Stimulated activated CD8-positive, alpha-beta memory T cell treated with anti-CD3 and anti-CD28 coated beads, Interleukin-15, amount 100 ng/mL, for 48 hours (primary cell): ENCODE measurements around the gene FAM174C.
"Not testable (repeated sequence)": the region's sequence is repeated elsewhere in the genome, so short reads cannot be mapped to it uniquely, and the experiment has no call there.

ENCODE experiments used
- DNase-seq, 2 donors: peaks; one replicate each; pipeline ENCODE4 v3.0.0-alpha.2; 2020; ENCODE audit warnings: low read depth in 2 of 2

The FAM174C gene

DNA sequence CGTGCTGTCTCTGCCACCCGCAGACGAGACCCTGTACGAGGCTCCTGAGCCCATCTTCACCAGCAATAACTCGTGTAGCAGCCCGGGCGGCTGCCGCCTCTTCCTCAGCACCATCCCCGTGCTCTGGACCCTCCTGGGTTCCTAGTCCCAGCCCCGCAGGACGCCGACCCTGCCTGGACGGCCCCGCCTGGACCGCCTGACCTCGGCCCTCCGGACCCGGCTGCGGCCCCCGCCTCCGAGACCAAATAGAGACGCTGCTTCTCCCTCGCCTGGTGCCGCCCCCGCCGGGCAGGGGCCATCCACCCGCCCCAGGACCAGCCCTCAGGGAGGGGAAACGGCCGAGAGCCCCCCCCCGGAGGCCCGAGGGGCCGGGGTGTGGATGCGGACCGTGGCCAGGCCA, 24.5 kb downstream of the FAM174C start:
- no peak for DNase-seq

DNA sequence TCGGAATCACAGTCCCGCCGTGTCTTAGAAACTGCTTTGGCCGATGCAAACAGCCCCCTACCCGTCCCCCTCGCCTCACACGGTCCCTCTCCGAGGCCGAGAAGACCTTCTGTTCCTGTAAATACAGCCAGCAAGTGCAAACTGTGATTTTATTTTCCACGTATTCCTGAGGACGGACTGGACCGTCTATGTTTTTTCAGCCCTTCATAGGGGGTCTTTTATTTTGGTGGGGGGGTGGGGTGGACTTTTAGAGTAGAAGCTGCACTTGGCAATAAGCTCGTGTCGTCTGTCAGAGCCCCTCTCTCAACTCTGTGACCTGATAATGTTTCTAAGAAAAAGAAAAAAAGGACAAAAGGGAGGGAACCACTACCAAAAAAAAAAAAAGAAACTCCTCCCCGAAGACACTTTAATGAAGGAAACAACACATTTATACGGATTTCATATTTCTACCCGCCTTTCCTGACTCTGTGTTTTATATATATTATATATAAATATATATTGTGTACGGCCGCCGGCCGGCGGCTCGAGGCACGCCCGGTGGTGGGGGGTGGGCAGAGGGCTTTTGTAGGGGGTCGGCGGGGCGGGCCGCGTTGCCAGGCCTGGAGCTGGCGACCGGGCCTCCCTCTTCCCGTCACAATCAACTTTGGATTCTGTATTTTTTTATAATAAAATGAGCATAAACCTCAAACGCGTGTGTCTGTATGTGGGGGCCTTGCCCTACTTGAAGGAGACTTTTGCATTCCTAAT, 25.6 kb downstream of the FAM174C start:
- DNase-seq, result no peak

DNA sequence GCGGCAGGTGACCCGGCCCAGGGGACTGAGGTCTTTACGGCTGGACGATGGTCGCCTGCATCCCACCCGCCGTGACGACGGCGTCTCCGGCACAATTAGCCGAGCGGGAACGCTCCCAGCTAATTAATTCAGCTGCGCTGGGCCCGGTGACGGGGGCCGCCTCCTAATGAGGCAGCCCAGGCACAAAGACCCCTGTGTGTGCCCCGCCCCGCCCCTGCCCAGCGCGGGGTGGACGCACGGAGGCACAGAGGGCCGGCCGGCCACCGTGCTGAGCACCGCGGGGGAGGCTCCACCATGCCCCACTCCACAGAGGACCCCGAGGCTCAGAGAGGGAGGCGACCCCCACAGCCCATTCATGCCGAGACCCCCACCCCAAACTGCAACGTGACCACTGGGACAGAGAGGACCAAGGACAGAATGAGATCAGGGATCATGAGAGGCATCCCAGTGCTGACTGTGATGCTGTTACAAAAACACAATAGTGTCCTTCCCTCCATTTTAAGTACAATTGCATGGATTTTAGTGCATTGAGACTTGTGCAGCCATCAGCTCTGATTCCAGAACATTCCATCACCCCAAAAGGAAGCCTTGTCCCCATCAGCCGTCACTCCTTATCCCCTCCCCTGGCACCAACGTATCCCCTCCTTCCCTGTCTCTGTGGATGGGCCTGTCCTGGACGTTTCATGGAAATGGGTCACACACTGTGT, 27.4 kb downstream of the FAM174C start:
- no peak for DNase-seq

DNA sequence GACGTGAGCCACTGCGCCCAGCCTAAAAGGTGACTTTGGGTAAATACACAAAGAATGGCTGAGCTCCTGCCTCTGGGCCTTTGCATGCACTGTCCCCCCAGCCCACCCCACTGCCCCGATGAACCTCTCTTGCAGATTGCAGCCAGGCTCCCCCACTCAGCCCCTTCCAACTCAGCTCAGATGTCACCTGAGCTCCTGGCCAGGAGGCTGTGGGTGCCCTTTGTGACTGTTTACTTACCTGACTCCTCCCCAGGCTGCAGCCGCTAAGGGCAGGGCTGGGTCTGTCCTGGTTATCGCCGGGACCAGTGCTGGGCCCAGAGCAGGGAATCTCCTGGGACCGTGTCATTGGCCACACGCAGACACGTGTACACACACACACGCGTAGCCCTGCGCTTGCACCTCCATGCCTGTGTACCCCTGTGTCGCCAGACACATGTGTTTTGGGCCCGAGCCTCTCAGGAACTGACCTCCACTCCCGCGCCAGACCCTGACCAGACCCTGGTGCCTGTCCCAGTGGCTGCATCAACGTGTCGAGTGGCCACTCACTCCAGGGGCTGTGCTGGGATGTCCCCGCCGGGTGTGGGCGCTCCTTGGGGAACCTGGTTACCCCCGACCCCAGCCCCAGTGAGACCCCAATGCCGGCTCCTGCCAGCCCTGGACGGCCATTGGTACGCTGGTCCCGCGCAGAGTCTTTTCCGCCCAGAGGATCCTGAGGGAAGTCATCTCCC, 29.0 kb downstream of the FAM174C start:
- DNase-seq, result no peak

DNA sequence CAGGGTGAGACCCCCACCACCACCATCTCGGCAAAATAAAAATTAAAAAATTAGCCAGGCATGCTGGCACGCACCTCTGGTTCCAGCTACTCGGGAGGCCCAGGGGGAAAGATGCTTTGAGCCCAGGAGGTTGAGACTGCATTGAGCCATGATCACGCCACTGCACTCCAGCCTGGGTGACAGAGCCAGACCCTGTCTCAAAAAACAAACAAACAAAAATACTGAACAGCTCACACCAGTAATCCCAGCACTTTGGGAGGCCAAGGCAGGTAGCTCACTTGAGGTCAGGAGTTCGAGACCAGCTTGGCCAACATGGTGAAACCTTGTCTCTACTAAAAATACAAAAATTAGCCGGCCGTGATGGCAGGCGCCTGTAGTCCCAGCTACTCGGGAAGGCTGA, 30.0 kb downstream of the FAM174C start:
- DNase-seq, result not testable (repeated sequence)

- no peak for DNase-seq
These were observed 32.0 kb downstream of the FAM174C start for GRCh38 chr19:1307320-1307719.

DNA sequence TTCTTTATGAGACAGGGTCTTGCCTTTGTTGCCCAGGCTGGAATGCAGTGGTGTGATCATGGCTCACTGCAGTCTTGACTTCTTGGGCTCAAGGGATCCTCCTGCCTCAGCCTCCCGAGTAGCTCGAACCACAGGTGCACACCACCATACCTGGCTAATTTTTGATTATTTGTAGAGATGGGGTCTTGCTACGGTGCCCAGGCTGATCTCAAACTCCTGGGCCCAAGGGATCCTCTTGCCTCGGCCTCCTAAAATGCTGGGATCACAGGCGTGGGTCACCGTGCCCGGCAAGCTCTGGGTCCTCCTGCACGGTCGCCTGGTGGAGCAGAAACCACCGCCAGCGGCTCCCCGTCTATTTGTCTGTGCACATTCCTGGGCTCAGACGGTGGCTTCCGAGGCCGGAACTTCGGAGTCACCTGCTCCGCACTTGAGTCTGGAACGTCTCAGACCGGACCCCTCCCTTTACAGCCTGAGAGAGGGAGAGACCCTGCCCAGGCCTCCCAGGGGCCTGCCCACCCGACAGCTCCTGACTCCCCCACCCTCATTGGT, 32.5 kb downstream of the FAM174C start:
- DNase-seq, result no peak

- no peak for DNase-seq
These were observed 33.4 kb downstream of the FAM174C start for GRCh38 chr19:1308718-1309117.

DNA sequence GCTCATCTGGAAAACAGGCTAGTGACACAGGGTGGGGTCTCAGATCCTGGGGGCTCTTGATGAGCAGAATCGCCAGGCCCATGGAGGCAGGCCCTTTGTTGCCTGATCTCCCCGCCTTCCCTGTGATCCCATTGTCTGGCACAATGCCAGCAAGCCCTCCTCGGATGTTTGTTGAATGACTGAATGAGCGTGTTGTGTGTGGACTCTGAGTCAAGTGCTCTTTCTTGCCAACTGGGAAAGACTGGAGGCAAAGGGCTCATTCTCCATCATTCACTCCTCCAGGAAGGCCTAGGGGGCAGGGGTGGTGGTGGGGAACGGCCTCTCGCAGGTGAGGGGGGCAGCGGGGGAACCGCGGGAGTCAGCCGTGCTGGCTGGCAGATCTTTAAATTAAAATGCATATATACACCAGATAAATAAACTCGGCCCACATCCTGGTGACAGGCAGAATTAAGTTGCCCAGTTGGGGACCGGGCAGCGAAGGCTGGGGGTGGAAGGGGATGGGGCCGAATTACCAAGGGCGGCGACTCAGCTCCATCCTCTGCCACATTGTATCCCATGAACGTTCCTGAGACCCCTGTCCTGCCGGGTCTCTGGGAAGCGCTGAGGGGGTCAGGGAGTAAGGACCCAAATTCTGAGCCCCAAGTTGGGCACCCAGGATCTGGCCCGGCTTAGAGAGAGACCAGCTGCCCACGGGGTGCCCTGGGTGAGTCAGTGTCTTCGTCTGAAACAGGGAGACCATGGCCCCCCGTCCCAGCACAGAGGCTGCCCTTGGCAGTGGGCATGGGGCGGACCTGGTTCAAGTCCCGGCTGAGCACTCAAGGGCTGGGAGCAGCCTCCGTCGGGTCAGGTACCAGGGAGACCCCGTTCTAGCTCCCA, 34.9 kb downstream of the FAM174C start:
- DNase-seq, result no peak

DNA sequence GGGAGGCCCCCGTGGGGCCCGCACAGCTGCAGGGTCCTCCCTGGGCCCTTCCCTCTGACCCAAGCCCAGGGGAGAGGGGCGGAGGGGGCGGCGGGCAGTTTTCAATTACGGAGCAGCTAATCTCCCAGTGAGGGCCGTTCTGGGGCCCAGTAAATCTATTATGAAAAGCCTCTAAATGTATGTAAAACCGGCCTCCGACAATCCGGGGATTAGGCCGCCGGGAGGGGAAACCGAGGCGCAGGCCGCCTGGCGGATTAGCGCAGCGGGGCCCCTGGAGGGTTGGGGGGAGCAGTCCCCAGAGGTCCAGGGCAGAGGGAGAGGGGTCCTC, 35.5 kb downstream of the FAM174C start:
- DNase-seq, result no peak

DNA sequence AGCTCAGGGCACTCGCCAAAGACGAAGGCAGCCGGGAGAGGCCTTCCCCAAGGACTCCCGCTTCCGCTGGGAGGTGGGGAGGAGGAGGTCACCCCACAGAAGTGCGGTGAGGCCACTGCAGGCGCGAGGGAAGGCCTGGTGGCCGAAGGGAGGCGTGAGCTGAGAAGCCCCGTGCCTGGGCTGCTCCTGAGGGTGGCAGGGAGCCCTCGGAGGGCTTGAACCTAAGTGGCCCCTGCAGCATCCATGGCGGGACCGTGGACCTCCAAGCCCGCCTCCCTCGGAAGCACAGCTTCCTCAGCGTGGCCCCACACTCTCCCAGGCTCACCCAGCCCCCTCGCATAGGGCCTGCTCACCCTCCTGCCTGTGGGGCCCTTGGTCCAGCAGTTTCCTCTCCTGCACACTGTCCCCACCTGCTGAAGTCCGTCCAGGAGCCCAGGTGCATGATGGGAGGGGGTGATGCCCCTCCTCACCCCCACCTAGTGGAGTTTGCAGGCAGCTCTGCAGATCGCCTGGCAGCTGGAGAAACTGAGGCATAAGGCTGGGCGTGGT, 36.3 kb downstream of the FAM174C start:
- no peak for DNase-seq

- DNase-seq, result no peak
These were observed 37.7 kb downstream of the FAM174C start for GRCh38 chr19:1312767-1313694.

- no peak for DNase-seq
These were observed 38.6 kb downstream of the FAM174C start for GRCh38 chr19:1313695-1314613.

DNA sequence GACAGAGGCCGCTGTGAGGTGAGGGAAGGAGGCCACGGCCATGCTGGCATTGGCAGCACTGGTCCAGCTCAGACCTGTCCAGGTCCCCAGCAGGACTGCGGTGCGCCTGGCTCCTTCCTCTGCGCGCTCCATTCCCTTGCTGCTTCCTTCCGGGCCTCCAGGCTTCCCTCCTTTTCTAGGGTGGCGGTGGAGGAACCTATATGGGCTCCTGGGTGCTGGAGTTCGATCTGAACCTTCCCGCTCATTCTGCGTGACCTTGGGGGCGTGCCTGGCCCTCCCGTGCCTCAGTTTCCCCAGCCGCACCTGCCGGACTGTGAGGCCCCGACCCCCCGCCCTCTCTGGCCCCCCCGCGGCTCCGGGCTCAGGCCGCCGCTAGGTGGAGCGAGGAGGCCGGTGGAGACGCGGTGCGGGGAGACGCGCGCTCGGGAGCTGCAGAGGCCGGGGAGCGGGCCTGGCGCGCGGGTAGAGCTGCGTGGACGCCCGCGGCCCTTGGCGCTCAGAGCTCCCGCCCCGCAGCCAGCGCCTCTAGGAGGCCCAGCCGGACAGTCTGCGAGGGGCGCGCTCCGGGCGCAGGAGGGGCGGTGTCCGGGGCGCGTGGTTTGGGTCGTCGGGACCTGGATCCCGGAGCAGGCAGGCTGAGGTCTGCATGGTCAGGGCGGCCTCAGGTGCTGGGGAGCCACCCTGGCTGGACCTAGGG, 40.3 kb downstream of the FAM174C start:
- DNase-seq, result peak; percentile 19 to 24

DNA sequence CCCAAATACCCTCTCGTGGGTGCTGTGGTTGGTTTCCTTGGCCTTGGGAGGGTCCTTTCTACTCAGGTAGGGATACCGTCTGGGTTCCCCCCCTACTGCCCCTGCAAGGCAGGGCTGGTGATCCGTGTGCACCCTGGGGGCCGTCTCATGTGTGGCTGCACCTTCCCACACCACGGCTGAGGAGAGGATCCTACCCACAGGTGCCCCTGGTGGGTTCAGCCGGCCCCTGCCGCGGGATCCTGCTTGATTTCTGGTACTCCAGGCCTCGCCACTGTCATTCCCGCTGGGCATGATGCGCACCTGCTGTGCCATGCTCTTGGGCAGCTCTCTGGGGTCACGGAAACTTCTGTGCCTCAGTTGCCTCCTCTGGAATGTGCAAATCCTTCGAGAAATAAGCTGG, 41.1 kb downstream of the FAM174C start:
- DNase-seq, result no peak

GRCh38 chr19:1317274-1318003, 42.1 kb downstream of the FAM174C start:
- no peak for DNase-seq

- DNase-seq, result no peak
These were observed 43.5 kb downstream of the FAM174C start for GRCh38 chr19:1318678-1319471.
